Endothelial cell of umbilical vein (primary cell): ENCODE measurements around the gene ANO9. TPM values are rescaled to one million over a fixed set of nuclear protein-coding genes. Genes with fewer than 3 reads are reported as not detected.

Source experiments
- BruUV-seq: library from RNA; stranded (reverse); fragments of 400-500 nt; replicated peaks from 2 replicates; lab custom pipeline; 2021; lab: Mats Ljungman, UMichigan
- CTCF ChIA-PET: fragments of 300-600, 350-600 bp; sonication (Branson Sonifier 250); formaldehyde crosslinking; loops from one replicate; lab custom pipeline; 2021; ENCODE audit warnings: antibody characterized with exemption, inconsistent platforms; lab: Charles Lee
- POLR2A ChIA-PET: fragments of 300-600, 350-600 bp; sonication (Branson Sonifier 250); formaldehyde crosslinking; loops from one replicate; lab custom pipeline; 2021; ENCODE audit warnings: antibody characterized with exemption, inconsistent platforms; lab: Charles Lee
- DNase-seq: peaks from one replicate; pipeline ENCODE4 v3.0.0-alpha.2; 2011; ENCODE audit warnings: low read depth, low spot score
- FAIRE-seq: peaks from 2 replicates; lab custom pipeline; 2011; peaks lifted over from hg19 to GRCh38; lab: Jason Lieb, UNC
- H2AFZ ChIP-seq: 2 replicates; pipeline ENCODE4 v1.6.0; 2012; ENCODE audit warnings: low read depth, low read length, control low read depth, inconsistent platforms
- H3K27ac ChIP-seq: 2 replicates; pipeline ENCODE4 v1.5.1; 2011; ENCODE audit warnings: low read depth, mild to moderate bottlenecking, control low read depth, low read length, moderate library complexity; ENCODE audit not compliant: insufficient read depth
- H3K27me3 ChIP-seq, 2 experiments: 2 replicates each; pipeline versions ENCODE4 v1.6.0 to v1.6.1; 2011; ENCODE audit warnings: low read length in 2 of 2, mixed read lengths in 1 of 2; ENCODE audit not compliant: control insufficient read depth in 2 of 2, insufficient read depth in 2 of 2
- H3K36me3 ChIP-seq, 2 experiments: 2 replicates in 1 of 2; 3 replicates in 1 of 2; pipeline ENCODE4 v1.5.1; 2011; ENCODE audit warnings: low read length in 2 of 2, mild to moderate bottlenecking in 1 of 2, moderate library complexity in 1 of 2; ENCODE audit not compliant: control insufficient read depth in 2 of 2, insufficient read depth in 2 of 2; ENCODE audit errors: extremely low read depth in 1 of 2
- H3K4me1 ChIP-seq: 3 replicates; pipeline ENCODE4 v1.5.1; 2011; ENCODE audit warnings: mild to moderate bottlenecking, low read length; ENCODE audit not compliant: control insufficient read depth, insufficient read depth; ENCODE audit errors: extremely low read depth
- H3K4me2 ChIP-seq: 2 replicates; pipeline ENCODE4 v1.6.1; 2011; ENCODE audit warnings: low read length, control low read depth, mixed read lengths; ENCODE audit not compliant: insufficient read depth
- H3K4me3 ChIP-seq, 3 experiments: fragments of 200-600 bp in 1 of 3; sonication (generic), shearing (Covaris generic) in 1 of 3; replicated peaks in 1 of 3; 2 replicates each; pipeline ENCODE4 v1.5.1; 2011 to 2016; ENCODE audit warnings: control low read depth in 3 of 3, low read length in 3 of 3, mild to moderate bottlenecking in 2 of 3, inconsistent platforms in 1 of 3, low read depth in 1 of 3, moderate library complexity in 1 of 3; ENCODE audit not compliant: insufficient read depth in 1 of 3
- H3K79me2 ChIP-seq: 2 replicates; pipeline ENCODE4 v1.6.0; 2012; ENCODE audit warnings: low read length, inconsistent platforms; ENCODE audit not compliant: control insufficient read depth, insufficient read depth
- H3K9ac ChIP-seq: replicated peaks from 2 replicates; pipeline ENCODE3; 2011; ENCODE audit warnings: low read length, control low read depth; ENCODE audit not compliant: insufficient read depth; ENCODE audit errors: extremely low read depth
- H3K9me1 ChIP-seq: replicated peaks from 3 replicates; pipeline ENCODE4 v1.6.0; 2011; ENCODE audit warnings: mild to moderate bottlenecking, low read length; ENCODE audit not compliant: control insufficient read depth, insufficient read depth; ENCODE audit errors: extremely low read depth
- H3K9me3 ChIP-seq: replicated peaks from 2 replicates; pipeline ENCODE4 v1.5.1; 2012; ENCODE audit warnings: low read length, inconsistent platforms; ENCODE audit not compliant: control insufficient read depth, insufficient read depth
- H4K20me1 ChIP-seq: replicated peaks from 2 replicates; pipeline ENCODE3; 2011; ENCODE audit warnings: mild to moderate bottlenecking, low read length; ENCODE audit not compliant: control insufficient read depth, insufficient read depth; ENCODE audit errors: extremely low read depth
- EZH2 ChIP-seq: IDR thresholded peaks from 2 replicates; pipeline ENCODE4 v1.6.1; 2012; ENCODE audit warnings: borderline replicate concordance, low read depth, mild to moderate bottlenecking, moderate library complexity, low read length, inconsistent platforms; ENCODE audit not compliant: severe bottlenecking
- FOS ChIP-seq: IDR thresholded peaks from 2 replicates; pipeline ENCODE4 v1.6.1; 2011; ENCODE audit warnings: mild to moderate bottlenecking, low read length, moderate library complexity, borderline replicate concordance; ENCODE audit not compliant: insufficient read depth
- GATA2 ChIP-seq: IDR thresholded peaks from 2 replicates; pipeline ENCODE4 v1.7.0; 2011; ENCODE audit warnings: low read depth, mild to moderate bottlenecking, moderate library complexity, mixed read lengths, low read length; ENCODE audit not compliant: insufficient read length, insufficient read depth
- JUN ChIP-seq: IDR thresholded peaks from 2 replicates; pipeline ENCODE4 v1.6.1; 2011; ENCODE audit warnings: borderline replicate concordance, low read depth; ENCODE audit not compliant: insufficient read length, insufficient read depth
- MYC ChIP-seq: IDR thresholded peaks from one replicate; pipeline ENCODE4 v1.6.1; 2011; ENCODE audit warnings: mild to moderate bottlenecking, low read depth, low read length
- POLR2A ChIP-seq: IDR thresholded peaks from 2 replicates; pipeline ENCODE4 v1.6.1; 2012; ENCODE audit warnings: low read depth, mild to moderate bottlenecking, control low read depth, low read length
- POLR2AphosphoS5 ChIP-seq: IDR thresholded peaks from 2 replicates; pipeline ENCODE4 v1.6.1; 2012; ENCODE audit warnings: low read depth, mild to moderate bottlenecking, control low read depth, low read length, moderate library complexity; ENCODE audit not compliant: insufficient read depth
- dilution Hi-C: fragments of 300-500 bp; cut with MboI; formaldehyde crosslinking; loops from one replicate; pipeline ENCODE4 v1.15.0; 2019; ENCODE audit warnings: low sequenced_read_pairs; ENCODE audit not compliant: extremely low pct_ligation_motif_present
- intact Hi-C: fragments of 100-400 bp; cut with micrococcal nuclease; formaldehyde crosslinking; loops from one replicate; pipeline ENCODE4 v1.10.0; 2022
- polyA plus RNA-seq, 4 experiments: library from polyadenylated mRNA; depleted of rRNA in 3 of 4; stranded (reverse) in 3 of 4; unstranded in 1 of 4; fragments of >200 nt; gene quantifications; 2 replicates each; pipeline versions ENCODE4 v1.2.1 to v1.2.3, GENCODE V29; 2011 to 2012; ENCODE audit warnings: missing spikeins in 1 of 4
- total RNA-seq: library from RNA; stranded (reverse); gene quantifications from 2 replicates; pipeline ENCODE4 v1.2.3, GENCODE V29; 2021
- TF ChIP-seq, protein P1 (sequence below), 2 donors: IDR thresholded peaks; 1 replicate in 1 of 2; 2 replicates in 1 of 2; pipeline ENCODE4 v1.5.1; 2011; ENCODE audit warnings: low read length in 2 of 2, mild to moderate bottlenecking in 2 of 2, moderate library complexity in 2 of 2, control low read depth in 1 of 2, inconsistent platforms in 1 of 2, low read depth in 1 of 2; ENCODE audit not compliant: insufficient read depth in 1 of 2; ENCODE audit errors: extremely low read depth in 1 of 2
- TF ChIP-seq, protein P2 (sequence below): IDR thresholded peaks from 2 replicates; pipeline ENCODE4 v1.6.1; 2011; ENCODE audit not compliant: insufficient read depth, insufficient read length

The ANO9 gene
- total and polyA plus RNA-seq, 2 donors (not counting 3 experiments of a cell fraction or from before 2014, with no cell fraction given) = 0.23 TPM; not detected in 1

DNA sequence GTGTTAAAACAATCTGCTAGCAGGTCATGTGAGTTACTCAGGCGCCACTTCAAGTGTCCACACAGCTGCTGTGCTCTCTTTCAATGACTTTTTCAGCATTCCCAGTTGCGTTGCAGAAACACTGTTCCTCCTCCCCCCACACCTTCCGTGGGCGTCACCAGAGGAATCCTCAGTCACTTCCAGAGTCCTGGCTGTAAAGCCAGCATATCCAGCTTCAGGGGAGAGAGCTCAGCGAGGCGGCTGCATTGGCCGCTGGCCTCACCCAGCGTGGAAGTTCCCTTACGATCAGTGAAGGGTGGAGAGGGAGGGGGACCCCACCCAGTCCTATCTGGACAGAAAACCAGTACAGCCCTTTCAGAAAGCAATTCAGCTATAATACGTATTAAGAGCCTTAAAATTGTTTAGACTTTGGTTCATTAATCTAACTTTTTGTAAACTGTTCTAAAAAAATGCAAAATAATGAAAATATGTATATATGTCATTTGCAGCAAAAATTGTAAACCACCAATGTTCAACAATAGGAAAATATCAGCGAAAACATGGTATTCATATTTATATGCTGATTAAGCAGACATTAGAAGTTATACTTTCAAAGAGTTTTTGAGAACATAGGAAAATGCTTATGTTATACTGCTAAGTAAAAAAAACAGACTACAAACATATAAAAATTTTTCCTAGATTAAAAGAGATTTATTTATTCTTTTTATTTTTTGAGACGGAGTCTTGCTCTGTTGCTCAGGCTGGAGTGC, 2.8 kb upstream of the ANO9 start:
- H2AFZ ChIP-seq = peak overlapping the region; percentile 1
- DNase-seq (no peak), FAIRE-seq (no peak)
- H3K36me3 ChIP-seq = no peaks in the 10 kb centered on the region
- H3K27ac ChIP-seq = no peak overlapping the region
- no peak overlapping the region for H3K4me2 ChIP-seq
- no peaks in the 10 kb centered on the region for H3K9me1 ChIP-seq
- no peaks in the 10 kb centered on the region for H3K9me3 ChIP-seq
- no TSS peak for BruUV-seq
- peaks cover 6% of the 10 kb centered on the region for H3K4me1 ChIP-seq
- TF ChIP-seq JUN (no peak), MYC (no peak), POLR2AphosphoS5 (no peak), GATA2 (no peak), FOS (no peak), EZH2 (no peak), POLR2A (no peak)
- TF ChIP-seq, protein P1, sequence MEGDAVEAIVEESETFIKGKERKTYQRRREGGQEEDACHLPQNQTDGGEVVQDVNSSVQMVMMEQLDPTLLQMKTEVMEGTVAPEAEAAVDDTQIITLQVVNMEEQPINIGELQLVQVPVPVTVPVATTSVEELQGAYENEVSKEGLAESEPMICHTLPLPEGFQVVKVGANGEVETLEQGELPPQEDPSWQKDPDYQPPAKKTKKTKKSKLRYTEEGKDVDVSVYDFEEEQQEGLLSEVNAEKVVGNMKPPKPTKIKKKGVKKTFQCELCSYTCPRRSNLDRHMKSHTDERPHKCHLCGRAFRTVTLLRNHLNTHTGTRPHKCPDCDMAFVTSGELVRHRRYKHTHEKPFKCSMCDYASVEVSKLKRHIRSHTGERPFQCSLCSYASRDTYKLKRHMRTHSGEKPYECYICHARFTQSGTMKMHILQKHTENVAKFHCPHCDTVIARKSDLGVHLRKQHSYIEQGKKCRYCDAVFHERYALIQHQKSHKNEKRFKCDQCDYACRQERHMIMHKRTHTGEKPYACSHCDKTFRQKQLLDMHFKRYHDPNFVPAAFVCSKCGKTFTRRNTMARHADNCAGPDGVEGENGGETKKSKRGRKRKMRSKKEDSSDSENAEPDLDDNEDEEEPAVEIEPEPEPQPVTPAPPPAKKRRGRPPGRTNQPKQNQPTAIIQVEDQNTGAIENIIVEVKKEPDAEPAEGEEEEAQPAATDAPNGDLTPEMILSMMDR (IDR thresholded peaks at IDR 0.05; ENCODE audit: extremely low read depth in 1 of 2, insufficient read depth in 1 of 2, low read depth in 1 of 2, low read length in 2 of 2) = no peak
- TF ChIP-seq, protein P2, sequence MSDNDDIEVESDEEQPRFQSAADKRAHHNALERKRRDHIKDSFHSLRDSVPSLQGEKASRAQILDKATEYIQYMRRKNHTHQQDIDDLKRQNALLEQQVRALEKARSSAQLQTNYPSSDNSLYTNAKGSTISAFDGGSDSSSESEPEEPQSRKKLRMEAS = no peak
- no peak overlapping the region for H3K9ac ChIP-seq
- intact Hi-C loops = loop anchor here (5.0 kb wide), 1 partner anchor 192 kb away; no protein-coding TSS in a partner anchor
- dilution Hi-C loops = no loop called here
- H3K79me2 ChIP-seq = peaks cover 2% of the 10 kb centered on the region
- no peaks in the 10 kb centered on the region for H4K20me1 ChIP-seq
- peaks cover 0 to 2% of the 10 kb centered on the region in 2 experiments for H3K27me3 ChIP-seq
- CTCF ChIA-PET = interaction anchor here (1.6 kb wide), 1 partner anchor 48 kb away, joined by 3 read pairs; no protein-coding TSS in a partner anchor
- no peak overlapping the region for H3K4me3 ChIP-seq
- POLR2A ChIA-PET = no interaction called here
